Activated T-cell treated with anti-CD3 and anti-CD28 coated beads for 48 hours (primary cell): Measurements from ENCODE around the gene UNC13B.

Experiments used
- DNase-seq: peaks from one replicate; pipeline ENCODE4 v3.0.0-alpha.2; 2020; ENCODE audit warnings: low read depth

UNC13B gene

DNA sequence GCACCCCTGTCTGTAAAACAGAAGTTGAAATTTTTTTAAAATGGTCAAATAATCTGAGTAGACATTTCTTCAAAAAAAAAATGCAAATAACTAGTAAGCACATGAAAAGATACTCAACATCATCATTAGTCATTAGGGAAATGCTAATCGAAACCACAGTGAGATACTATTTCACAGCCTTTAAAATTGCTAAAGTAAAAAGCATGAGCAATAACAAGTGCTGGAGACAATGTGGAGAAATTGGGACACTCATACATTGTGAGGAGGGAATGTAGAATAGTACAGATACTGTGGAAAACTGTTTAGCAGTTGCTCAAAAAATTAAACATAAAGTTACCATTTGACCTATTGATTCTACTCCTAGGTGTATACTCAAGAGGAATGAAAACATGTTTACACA, 269.7 kb downstream of the UNC13B start:
- no peak for DNase-seq

DNA sequence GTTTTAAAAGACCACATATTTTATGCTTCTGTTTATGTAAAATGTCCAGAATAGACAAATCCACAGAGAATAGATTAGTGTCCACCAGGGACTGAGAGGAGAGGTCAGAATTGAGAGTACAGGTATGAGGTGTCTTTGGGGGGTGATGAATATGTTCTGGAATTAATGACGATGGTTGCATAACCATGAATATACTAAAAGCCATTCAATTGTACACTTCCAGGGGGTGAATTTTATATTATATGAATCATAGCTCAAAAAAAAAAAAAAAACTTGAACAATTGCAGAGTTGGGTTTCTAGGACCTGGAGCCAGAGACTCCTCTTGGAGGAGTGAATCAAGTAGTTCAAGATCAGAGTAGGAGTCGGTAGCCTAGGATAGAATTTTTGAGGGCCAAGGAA, 270.3 kb downstream of the UNC13B start:
- no peak for DNase-seq

DNA sequence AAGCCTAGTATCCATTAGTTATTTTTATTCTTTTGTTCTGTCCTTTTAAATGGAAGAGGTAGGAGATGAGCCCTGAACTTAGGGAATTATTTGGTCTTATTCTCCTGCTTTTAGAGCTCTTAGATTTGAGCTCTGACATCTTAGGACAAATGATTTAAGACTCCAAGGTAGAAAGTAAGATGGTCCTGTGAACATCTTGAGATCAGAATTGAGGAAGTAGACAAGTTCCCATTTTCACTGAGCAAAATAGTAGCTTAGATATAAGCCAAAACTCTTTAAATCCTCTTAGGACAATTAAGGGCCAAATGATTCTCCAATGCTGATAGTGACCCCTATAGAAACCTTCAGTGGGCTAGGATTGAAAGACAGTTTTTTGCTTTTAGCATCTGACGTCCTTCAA, 275.1 kb downstream of the UNC13B start:
- no peak for DNase-seq

DNA sequence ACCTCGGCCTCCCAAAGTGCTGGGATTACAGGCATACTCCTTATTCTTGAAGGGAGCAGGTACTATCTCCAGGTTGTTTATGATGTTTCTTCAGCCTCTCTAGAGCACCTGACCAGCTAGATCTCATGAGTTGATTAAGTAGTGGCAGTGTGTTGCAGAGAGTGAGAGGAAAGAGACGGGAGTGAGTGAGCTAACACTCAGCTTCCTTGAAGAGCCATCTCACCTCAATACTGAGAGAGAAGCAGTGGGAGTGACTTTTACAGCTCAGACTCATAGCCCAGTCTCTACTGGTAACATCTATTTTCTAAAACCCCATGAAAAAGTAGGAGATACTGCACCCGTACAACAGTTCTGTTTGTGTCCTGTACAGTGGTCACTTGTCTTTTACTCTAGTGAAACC, 284.2 kb downstream of the UNC13B start:
- no peak for DNase-seq

DNA sequence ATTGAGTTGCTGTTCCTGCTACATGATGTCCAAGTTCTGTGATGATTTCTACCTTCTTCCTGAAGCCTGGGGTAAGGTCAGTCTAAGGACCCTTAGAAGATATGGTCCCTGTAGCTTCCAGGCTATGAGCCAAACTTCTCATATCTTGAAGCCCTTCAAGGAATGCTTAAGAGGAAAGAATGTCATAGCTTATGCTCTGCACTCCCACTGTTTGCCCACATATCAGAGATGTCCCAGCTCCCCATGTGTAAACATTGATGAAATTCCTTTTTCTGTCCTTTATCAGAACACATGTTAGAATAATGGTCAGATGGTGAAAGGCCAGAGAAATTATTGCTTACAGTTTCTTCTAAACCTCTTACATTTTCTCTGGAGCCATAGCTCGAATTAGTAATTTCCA, 286.7 kb downstream of the UNC13B start:
- DNase-seq, result no peak

DNA sequence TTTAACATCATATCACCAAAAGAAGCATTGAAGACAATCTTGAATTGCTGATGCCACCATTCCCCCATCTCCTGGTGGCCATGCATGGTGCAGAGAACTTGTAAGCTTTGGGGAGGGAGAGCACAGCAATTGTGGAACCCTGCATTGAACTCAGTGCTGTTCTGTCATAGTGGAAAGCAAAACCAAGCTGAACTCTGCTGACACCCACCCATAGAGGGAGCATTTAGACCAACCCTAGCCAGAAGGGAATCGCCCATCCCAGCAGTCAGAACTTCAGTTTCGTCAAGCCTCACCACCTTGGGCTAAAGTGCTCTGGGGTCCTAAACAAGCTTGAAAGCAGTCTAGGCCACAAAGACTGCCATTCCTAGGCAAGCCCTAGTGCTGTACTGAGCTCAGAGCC, 290.7 kb downstream of the UNC13B start:
- DNase-seq, result no peak

DNA sequence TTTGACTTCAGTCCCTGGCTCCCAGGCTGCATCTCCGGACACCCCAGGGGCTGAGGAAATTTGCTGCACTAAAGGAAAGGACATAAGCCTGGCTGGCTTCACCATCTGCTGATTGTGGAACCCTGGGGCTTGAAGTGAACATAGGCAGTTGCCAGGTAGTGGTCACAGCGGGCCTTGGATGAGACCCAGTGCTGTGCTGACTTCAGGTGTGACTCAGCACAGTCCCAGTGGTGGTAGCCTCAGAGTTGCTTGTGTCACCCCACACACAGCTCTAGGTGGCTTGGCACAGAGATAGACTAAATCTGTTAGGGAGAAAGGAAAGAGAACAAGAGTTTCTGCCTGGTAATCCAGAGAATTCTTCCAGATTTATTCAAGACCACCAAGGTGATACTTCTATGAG, 292.0 kb downstream of the UNC13B start:
- no peak for DNase-seq
